HG02981 (cell line): ENCODE results near the gene BLOC1S6.

Experiments used
- ATAC-seq: cut with Tn5 transposase; IDR thresholded peaks from one replicate; pipeline ENCODE4 v1.9.1; 2021; ENCODE audit warnings: mild to moderate bottlenecking, moderate library complexity; ENCODE audit not compliant: unreplicated experiment

The BLOC1S6 gene

GRCh38 chr15:45587863-45588170 lies 638 bp downstream of the BLOC1S6 start:
- ATAC-seq: no peak

- ATAC-seq: no peak
Observed at GRCh38 chr15:45588219-45588875, 1.2 kb downstream of the BLOC1S6 start.

- ATAC-seq: no peak
Observed at GRCh38 chr15:45589256-45589655, 2.1 kb downstream of the BLOC1S6 start.

DNA sequence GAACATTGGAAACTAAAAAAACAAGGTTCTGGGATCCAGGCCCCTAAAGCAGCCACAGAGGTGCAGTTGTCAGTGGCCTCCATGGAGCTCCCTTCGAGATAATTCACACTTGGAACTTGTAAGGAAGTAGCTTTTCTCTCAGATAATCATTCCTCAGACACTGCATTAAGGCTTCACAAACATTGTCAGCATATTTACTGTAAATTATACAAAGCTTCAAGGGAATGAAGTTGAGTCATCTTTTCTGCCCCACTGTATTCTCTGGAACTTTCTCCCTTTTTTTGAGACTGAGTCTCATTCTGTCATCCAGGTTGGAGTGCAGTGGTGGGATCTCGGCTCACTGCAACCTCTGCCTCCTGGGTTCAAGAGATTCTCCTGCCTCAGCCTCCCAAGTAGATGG lies 7.1 kb downstream of the BLOC1S6 start:
- ATAC-seq: no peak

- no peak for ATAC-seq
Observed at GRCh38 chr15:45594835-45595530, 7.8 kb downstream of the BLOC1S6 start.

GRCh38 chr15:45603881-45604280 lies 16.7 kb downstream of the BLOC1S6 start:
- ATAC-seq: no peak

- ATAC-seq: no peak
Observed at GRCh38 chr15:45604326-45604725, 17.1 kb downstream of the BLOC1S6 start.

DNA sequence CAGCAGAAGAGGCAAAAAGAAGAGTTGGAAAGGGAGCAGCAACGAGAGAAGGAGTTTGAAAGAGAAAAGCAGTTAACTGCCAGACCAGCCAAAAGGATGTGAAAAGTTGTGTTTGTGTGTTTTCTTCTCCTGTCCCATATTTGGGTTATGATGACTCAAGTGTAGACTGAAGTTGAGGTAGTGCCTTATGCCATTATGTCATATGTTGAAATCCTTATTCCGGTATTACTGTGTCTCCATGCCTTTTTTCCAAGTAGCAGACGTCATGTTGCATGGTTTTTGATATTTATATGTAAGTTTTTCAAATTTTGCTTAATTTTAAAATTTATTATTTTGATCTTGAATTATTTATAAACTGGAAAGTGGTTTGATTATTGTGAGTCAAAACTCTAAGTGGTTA lies 19.2 kb downstream of the BLOC1S6 start:
- no peak for ATAC-seq

- no peak for ATAC-seq
Observed at GRCh38 chr15:45606841-45607240, 19.7 kb downstream of the BLOC1S6 start.

DNA sequence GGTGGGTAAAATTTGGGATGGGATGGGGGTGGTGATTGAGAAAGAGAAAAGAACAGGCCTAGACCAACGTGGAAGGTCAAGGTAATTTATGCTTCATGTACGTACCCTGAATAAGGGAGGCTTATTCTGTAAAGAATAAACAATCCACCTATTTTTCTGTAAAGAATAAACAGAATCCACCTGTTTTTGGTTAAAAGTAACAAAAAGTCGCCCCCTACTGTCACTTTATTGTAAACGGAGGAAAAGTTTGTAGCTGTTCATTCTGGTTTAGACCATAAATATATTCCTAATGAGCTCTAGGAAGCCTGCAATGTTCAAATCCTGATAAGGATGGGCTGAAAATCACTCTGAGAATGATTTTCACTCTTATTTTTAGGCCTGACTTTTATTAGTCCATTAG lies 24.1 kb downstream of the BLOC1S6 start:
- no peak for ATAC-seq

DNA sequence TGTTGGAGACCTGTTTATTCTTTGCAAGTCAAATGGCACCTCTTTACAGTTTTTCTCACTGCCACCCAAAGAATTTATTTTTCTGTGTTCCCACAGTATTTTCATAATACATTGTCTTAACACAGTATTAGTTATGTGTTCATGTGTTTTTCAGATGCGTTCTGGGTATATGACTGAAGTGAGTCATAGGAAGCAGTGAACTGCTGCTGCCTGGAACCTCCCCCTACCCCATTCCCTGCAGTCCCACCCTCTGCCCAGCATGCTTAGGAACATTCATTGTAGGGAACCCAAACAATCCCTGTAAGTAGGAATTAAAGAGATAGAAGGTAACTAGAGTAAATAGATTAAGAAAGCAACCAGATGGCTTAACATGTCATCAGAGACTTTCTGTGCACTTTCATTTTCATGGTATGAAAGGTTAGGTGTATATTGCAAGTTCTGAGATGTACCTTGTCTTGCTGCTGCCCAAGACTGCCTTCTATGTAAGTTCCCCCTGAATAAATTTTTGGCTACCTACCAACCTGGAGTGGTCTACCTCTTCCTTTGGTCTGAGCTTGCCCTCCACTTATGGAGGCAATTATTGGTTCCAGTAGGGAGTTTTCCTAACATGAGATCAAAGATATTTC lies 25.7 kb downstream of the BLOC1S6 start:
- ATAC-seq: no peak

- no peak for ATAC-seq
Observed at GRCh38 chr15:45616901-45617323, 29.7 kb downstream of the BLOC1S6 start.

- ATAC-seq: no peak
Observed at GRCh38 chr15:45618813-45619212, 31.6 kb downstream of the BLOC1S6 start.

DNA sequence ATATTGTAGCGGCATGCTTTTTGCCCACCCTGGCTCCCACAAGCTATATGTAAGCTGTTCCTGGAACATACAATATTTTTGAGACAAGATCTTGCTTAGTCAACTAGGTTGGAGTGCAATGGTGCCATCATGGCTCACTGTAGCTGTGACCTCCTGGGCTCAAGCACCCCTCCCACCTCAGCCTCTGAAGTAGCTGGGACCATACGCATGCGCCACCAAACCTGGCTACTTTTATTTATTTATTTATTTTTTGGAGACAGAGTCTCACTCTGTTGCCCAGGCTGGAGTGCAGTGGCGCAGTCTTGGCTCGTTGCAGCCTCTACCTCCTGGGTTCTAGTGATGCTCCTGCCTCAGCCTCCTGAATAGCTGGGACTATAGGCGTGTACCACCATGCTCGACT lies 41.0 kb downstream of the BLOC1S6 start:
- no peak for ATAC-seq

DNA sequence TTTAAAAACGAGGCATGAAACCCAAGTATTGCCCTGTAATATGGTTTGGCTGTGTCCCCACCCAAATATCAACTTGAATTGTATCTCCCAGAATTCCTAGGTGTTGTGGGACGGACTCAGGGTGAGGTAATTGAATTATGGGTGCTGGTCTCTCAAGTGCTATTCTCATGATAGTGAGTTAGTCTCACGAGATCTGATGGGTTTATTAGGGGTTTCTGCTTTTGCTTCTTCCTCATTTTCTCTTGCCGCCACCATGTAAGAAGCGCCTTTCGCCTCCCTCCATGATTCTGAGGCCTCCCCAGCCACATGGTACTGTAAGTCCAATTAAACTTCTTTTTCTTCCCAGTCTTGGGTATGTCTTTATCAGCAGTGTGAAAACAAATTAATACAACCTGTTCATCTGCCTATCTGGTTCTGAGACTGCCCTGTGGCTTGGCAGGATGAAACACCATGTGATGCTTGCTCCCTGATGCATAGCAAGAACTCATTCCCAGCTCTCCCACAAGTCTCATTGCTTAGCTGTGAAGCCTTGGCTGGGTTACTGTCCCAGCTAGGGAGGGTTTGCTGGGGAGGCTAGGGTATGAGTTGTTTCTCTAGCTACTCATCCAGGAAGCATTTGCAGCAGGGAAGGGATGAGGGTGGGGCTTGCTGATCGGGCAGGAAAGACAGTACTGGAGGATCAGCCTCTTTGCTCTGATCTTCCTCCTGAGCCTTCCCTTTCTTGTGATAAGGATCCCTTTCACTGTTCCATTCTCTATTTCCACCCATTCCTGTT lies 43.9 kb downstream of the BLOC1S6 start:
- ATAC-seq: no peak

- ATAC-seq: no peak
Observed at GRCh38 chr15:45631776-45632175, 44.6 kb downstream of the BLOC1S6 start.

GRCh38 chr15:45634432-45635190 lies 47.4 kb downstream of the BLOC1S6 start, which contains the start of gene SQOR:
Gene SQOR, plus strand, starts transcription at chr15:45635029. Its CDS starts 23,895 bp downstream, at chr15:45658924.
- peak; percentile 69 for ATAC-seq

GRCh38 chr15:45635191-45635638 lies 48.0 kb downstream of the BLOC1S6 start:
- peak; percentile 50 for ATAC-seq

DNA sequence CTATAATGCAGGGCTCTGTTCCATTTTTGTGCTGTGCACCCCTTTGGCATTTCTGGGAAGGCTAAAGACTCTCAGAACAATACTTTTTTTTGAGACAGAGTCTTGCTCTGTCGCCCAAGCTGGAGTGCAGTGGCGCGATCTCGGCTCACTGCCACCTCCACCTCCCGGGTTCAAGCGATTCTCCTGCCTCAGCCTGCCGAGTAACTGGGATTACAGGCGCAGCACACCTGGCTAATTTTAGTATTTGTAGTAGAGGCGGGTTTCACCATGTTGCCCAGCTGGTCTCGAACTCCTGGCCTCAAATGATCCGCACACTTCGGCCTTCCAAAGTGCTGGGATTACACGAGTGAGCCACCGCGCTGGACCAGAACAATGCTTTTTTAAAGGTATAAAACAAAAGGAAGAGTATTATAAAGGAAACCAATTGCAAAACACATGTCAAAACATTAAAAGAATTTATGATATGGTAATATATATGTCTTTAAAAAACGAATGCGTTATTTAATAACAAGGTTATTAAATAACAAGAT lies 48.6 kb downstream of the BLOC1S6 start:
- ATAC-seq: no peak

DNA sequence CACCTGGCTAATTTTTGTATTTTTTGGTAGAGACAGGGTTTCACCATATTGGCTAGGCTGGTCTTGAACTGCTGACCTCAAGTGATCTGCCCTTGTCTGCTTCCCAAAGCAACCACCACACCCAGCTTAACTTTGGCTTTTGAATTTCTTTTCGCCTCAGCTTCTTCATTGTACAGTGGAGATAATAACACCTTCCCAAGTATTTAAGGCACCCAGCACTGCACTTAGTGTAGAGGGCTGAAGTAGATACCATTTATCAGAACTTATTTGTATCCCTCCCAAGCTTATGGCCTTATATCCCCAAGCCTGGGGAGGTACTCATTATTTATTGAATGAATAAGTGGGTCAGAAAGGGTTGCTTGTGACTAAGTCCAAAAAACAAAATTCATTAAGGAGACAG lies 50.0 kb downstream of the BLOC1S6 start:
- ATAC-seq: no peak
